ENCODE measurements around the gene MPO. TPM values are rescaled to one million over a fixed set of nuclear protein-coding genes. Genes with fewer than 3 reads are reported as not detected.

The MPO gene
- total and polyA plus RNA-seq, 2 of the 8 experiments (the other 6 are each of a cell fraction or from before 2014, with no cell fraction given) = 0.06 to 0.74 TPM

DNA sequence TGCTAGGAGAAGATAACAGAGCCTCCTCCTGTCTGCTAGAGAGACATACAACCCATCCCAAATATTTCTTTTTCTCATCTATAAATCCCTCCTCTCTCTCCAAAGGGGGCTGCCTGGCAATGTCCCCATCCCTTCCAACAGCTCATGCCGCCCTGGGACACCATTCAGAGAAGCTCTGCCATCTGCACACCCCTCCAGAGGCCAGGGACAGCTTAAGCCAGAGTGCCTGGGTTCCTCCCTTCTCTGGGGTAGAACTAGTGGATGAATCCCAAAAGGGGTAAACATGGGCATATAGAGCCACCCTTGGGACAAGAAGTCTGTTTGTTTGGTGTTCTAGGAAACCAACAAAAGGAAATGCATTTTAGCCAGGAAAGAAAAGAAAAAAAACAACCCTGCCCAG, 44.9 kb downstream of the MPO start:
- Histone ChIP-seq H3K27ac (ENCODE audit: low read depth, low read length) (no peak overlapping the region), H3K23me2 (ENCODE audit: low read depth, low read length) (no peaks in the 10 kb centered on the region), H2BK120ac (replicated peaks; ENCODE audit: low read depth, low read length) (no peak overlapping the region), H2BK12ac (ENCODE audit: low read depth, low read length) (no peak overlapping the region), H2BK15ac (ENCODE audit: low read length) (no peak overlapping the region), H3K4ac (replicated peaks; ENCODE audit: insufficient read length, low read depth, low read length) (no peak overlapping the region), H3K9ac (replicated peaks in 1 of 4; ENCODE audit: extremely low read depth in 1 of 4, low read depth in 3 of 4, low read length in 3 of 4) (no peak overlapping the region; a peak in 1 of 7 replicates), H3K4me1 (replicated peaks in 1 of 4; ENCODE audit: control insufficient read depth in 3 of 4, insufficient read depth in 4 of 4, low read length in 3 of 4) (no peaks in the 10 kb centered on the region), H3K4me3 (ENCODE audit: extremely low read depth in 1 of 4, insufficient read depth in 2 of 4, low read depth in 3 of 4, low read length in 4 of 4) (no peak overlapping the region), H4K20me1 (replicated peaks in 1 of 2; ENCODE audit: control insufficient read depth in 1 of 2, insufficient read depth in 2 of 2, low read length in 2 of 2) (no peaks in the 10 kb centered on the region), H2AK5ac (ENCODE audit: low read depth, low read length) (no peak overlapping the region), H3K9me3 (ENCODE audit: insufficient read depth in 2 of 2, low read depth in 1 of 2, low read length in 1 of 2) (no peaks in the 10 kb centered on the region), H4K91ac (replicated peaks; ENCODE audit: insufficient read length, low read length) (no peak overlapping the region), H3K27me3 (replicated peaks in 1 of 4; ENCODE audit: control insufficient read depth in 3 of 4, extremely low read depth in 1 of 4, insufficient read depth in 3 of 4, low read length in 3 of 4) (peaks cover 0 to 9% (median 5%) of the 10 kb centered on the region in 4 experiments; a peak in 4 of 7 replicates), H2BK5ac (ENCODE audit: low read depth, low read length) (no peak overlapping the region), H4K8ac (ENCODE audit: extremely low read depth, insufficient read depth, low read length) (no peak overlapping the region), H3K4me2 (ENCODE audit: insufficient read depth in 1 of 2, low read depth in 2 of 2, low read length in 2 of 2) (no peak overlapping the region), H3K18ac (ENCODE audit: extremely low read depth, low read length) (no peak overlapping the region), H3K14ac (ENCODE audit: insufficient read length) (no peak overlapping the region), H3K36me3 (ENCODE audit: control insufficient read depth in 2 of 4, insufficient read depth in 4 of 4, low read length in 3 of 4) (no peaks in the 10 kb centered on the region), H2AFZ (ENCODE audit: low read length) (no peak overlapping the region), H3K23ac (ENCODE audit: insufficient read length) (no peak overlapping the region), H2BK20ac (ENCODE audit: low read length) (no peak overlapping the region), H3K79me1 (ENCODE audit: low read depth, low read length) (no peaks in the 10 kb centered on the region), H3K56ac (replicated peaks; ENCODE audit: insufficient read length, low read depth, low read length) (no peak overlapping the region), H3K79me2 (ENCODE audit: control insufficient read depth in 1 of 2, insufficient read depth in 2 of 2, low read length in 2 of 2) (no peaks in the 10 kb centered on the region), H4K5ac (ENCODE audit: insufficient read length, low read depth, low read length) (no peak overlapping the region)
- 70% methylated on average over 1 of the region's 1 CpG; no CpG with 5 or more reads in 1 of the 2 experiments for WGBS, 2 experiments (ENCODE audit: extremely low coverage in 1 of 2, insufficient coverage in 1 of 2, insufficient read length in 1 of 2, insufficient replicate concordance in 2 of 2, low coverage in 1 of 2, low lambda C conversion rate in 2 of 2, missing lambda C conversion rate in 1 of 2)
- ChIA-PET POLR2A (ENCODE audit: partially characterized antibody) (no interaction called here), CTCF (ENCODE audit: partially characterized antibody) (interaction anchor here (1.2 to 4.5 kb wide), 9 partner anchors 10 to 81 kb away, joined by 3 to 50 read pairs (median 5); partner anchors contain the start of gene MKS1)
- no peak for DNase-seq (ENCODE audit: low read depth in 1 of 2, low spot score in 2 of 2)
- FAIRE-seq = no peak
- TF ChIP-seq, protein P1, sequence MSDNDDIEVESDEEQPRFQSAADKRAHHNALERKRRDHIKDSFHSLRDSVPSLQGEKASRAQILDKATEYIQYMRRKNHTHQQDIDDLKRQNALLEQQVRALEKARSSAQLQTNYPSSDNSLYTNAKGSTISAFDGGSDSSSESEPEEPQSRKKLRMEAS (IDR thresholded peaks at IDR 0.05) = no peak
- TF ChIP-seq TCF12 (IDR thresholded peaks at IDR 0.05; ENCODE audit: low read depth, low read length) (no peak), SIN3A (conservative IDR thresholded peaks at IDR 0.05 in 1 of 2, IDR thresholded peaks at IDR 0.05 in 1 of 2; ENCODE audit: low read depth in 1 of 2, low read length in 2 of 2) (no peak), KDM5A (IDR thresholded peaks at IDR 0.05; ENCODE audit: low read length) (no peak), HDAC2 (IDR thresholded peaks at IDR 0.05; ENCODE audit: borderline replicate concordance in 1 of 2, low read depth in 2 of 2, low read length in 2 of 2) (no peak), CHD1 (IDR thresholded peaks at IDR 0.05; ENCODE audit: low read depth, low read length) (no peak), CBX5 (IDR thresholded peaks at IDR 0.05; ENCODE audit: low read depth, low read length) (no peak), SIX5 (IDR thresholded peaks at IDR 0.05; ENCODE audit: low read depth, low read length) (no peak), MAFK (IDR thresholded peaks at IDR 0.05; ENCODE audit: low read depth, low read length) (no peak), SP4 (IDR thresholded peaks at IDR 0.05; ENCODE audit: low read length) (no peak), CEBPB (IDR thresholded peaks at IDR 0.05; ENCODE audit: low read depth, low read length) (no peak), SUZ12 (IDR thresholded peaks at IDR 0.05; ENCODE audit: low read length) (no peak)
